ENCODE results near the gene SNX18.

DNA sequence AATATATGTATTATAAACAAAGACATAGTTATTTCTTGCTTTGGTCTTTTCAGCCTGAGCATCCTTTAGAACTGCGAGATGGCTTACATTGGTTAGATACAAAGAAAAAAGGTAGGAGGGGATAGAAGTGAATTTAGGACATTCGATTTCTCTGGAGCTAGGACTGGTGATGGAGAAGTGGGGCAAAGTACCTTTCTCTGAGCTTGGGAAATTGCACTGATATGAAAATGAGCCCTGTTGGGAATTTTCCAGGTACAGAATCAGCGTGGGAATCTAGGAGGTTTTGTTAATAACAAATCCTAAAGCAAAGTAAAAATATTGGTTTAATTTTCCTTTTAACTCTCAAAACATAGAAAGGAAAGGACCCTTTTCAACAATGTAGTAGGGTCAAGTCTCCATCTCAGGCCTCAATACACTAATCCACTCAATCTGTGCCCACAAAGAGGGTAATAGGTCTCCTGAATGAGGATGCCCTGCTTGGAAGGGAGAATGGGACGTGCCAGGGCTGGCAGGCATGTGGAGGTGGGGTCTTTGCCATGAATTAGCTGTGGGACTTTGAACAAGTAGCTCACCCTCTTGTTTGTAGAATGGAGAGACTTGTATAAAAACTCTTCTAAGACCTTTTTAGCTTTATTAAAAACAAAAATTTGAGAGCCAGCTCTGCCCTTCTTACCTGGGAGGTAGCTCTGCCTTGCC is 17.7 kb downstream of the SNX18 start:
- TF ChIP-seq CTCF (conservative IDR thresholded peaks at IDR 0.05; ENCODE audit: low read length) (no peak), EZH2phosphoT487 (IDR thresholded peaks at IDR 0.05; ENCODE audit: borderline replicate concordance, low read depth, low read length) (no peak)
